COR-L47 (cell line): ENCODE measurements around the gene USP34.
"Not testable (repeated sequence)": the region's sequence is repeated elsewhere in the genome, so short reads cannot be mapped to it uniquely, and the experiment has no call there.

Source experiments
- DNase-seq: peaks from one replicate; lab custom pipeline; 2025; lab: John Stamatoyannopoulos, UW

The USP34 gene

GRCh38 chr2:61252031-61252430, 218.9 kb downstream of the USP34 start:
- no peak for DNase-seq

- no peak for DNase-seq
Observed at GRCh38 chr2:61249521-61250071, 221.3 kb downstream of the USP34 start.

GRCh38 chr2:61247204-61247812, 223.6 kb downstream of the USP34 start:
- DNase-seq, result no peak

GRCh38 chr2:61244694-61245093, 226.2 kb downstream of the USP34 start:
- DNase-seq, result no peak

- no peak for DNase-seq
Observed at GRCh38 chr2:61241266-61241665, 229.6 kb downstream of the USP34 start.

GRCh38 chr2:61238219-61239012, 232.5 kb downstream of the USP34 start:
- DNase-seq, result no peak

GRCh38 chr2:61235716-61236115, 235.2 kb downstream of the USP34 start:
- DNase-seq, result no peak

GRCh38 chr2:61233581-61233980, 237.3 kb downstream of the USP34 start:
- DNase-seq, result no peak

- no peak for DNase-seq
Observed at GRCh38 chr2:61229936-61230335, 241.0 kb downstream of the USP34 start.

GRCh38 chr2:61222567-61222966, 248.3 kb downstream of the USP34 start:
- no peak for DNase-seq

- DNase-seq, result no peak
Observed at GRCh38 chr2:61221819-61222218, 249.1 kb downstream of the USP34 start.

GRCh38 chr2:61220768-61221167, 250.1 kb downstream of the USP34 start:
- no peak for DNase-seq

GRCh38 chr2:61218817-61219170, 252.1 kb downstream of the USP34 start:
- DNase-seq, result no peak

GRCh38 chr2:61218076-61218816, 252.6 kb downstream of the USP34 start:
- DNase-seq, result no peak

- no peak for DNase-seq
Observed at GRCh38 chr2:61214171-61214570, 256.7 kb downstream of the USP34 start.

- DNase-seq, result no peak
Observed at GRCh38 chr2:61210332-61210981, 260.4 kb downstream of the USP34 start.

- no peak for DNase-seq
Observed at GRCh38 chr2:61205132-61205531, 265.8 kb downstream of the USP34 start.

GRCh38 chr2:61196671-61197070, 274.2 kb downstream of the USP34 start:
- no peak for DNase-seq

GRCh38 chr2:61194646-61195045, 276.2 kb downstream of the USP34 start:
- not testable (repeated sequence) for DNase-seq

- DNase-seq, result no peak
Observed at GRCh38 chr2:61193670-61194561, 277.0 kb downstream of the USP34 start.

GRCh38 chr2:61187085-61187484, 283.8 kb downstream of the USP34 start:
- DNase-seq, result no peak
